KOPT-K1 (cell line): ENCODE results near the gene TXNRD3.
"Not testable (repeated sequence)": the region's sequence is repeated elsewhere in the genome, so short reads cannot be mapped to it uniquely, and the experiment has no call there.

Source experiments
- H3K27ac ChIP-seq: fragments of 200-600 bp; sonication (generic); 2 replicates; pipeline ENCODE4 v1.5.1; 2016; ENCODE audit warnings: antibody characterized with exemption, mild to moderate bottlenecking, low read depth, low read length; ENCODE audit not compliant: poor library complexity, severe bottlenecking
- H3K36me3 ChIP-seq: fragments of 200-600 bp; sonication (generic); 2 replicates; pipeline ENCODE4 v1.5.1; 2017; ENCODE audit warnings: antibody characterized with exemption, mild to moderate bottlenecking, low read length, moderate library complexity; ENCODE audit not compliant: insufficient read depth
- H3K9me3 ChIP-seq: fragments of 200-600 bp; sonication (generic); 2 replicates; pipeline ENCODE4 v1.5.1; 2017; ENCODE audit warnings: antibody characterized with exemption, low read length, mild to moderate bottlenecking; ENCODE audit not compliant: insufficient read depth, poor library complexity, severe bottlenecking

The TXNRD3 gene

DNA sequence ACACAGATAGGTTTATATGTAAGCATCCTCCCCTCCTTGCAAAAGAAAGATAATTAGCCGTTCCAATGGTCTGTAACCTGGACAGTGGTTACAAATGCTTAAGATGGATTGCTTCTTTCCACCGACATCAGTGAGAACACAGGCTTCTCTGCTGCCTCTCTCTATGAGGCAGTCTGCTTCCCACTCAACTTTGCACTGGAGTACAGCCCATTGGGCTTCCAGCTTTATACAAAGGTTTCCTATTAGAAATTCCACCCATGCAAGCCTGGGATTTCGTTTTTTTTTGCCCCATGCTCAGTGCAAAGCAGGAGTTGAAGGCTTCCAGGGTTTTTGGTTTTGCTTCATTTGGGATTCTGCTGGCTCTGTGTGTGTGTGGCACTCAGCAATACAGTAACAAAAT, 48.9 kb downstream of the TXNRD3 start:
- H3K36me3 ChIP-seq: no peaks in the 10 kb centered on the region
- no peak overlapping the region for H3K27ac ChIP-seq
- H3K9me3 ChIP-seq: no peaks in the 10 kb centered on the region

DNA sequence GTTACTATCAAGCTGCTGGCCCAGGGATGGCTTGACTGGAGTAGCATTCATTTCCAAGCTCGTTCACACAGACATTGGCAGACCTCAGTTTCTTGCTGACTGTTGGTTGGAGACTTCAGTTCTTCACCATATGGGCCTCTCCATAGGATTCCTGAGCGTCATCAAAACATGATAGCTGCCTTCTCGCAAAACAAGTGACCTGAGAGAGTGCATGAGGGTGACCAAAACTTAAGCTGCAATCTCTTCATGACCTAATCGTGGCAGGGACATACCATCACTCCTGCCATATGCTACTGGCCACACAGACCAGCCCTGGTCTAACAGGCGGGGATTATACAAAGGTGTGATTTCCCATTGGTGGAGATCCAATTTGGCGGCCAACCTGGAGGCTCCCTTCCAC, 50.2 kb downstream of the TXNRD3 start:
- no peaks in the 10 kb centered on the region for H3K36me3 ChIP-seq

DNA sequence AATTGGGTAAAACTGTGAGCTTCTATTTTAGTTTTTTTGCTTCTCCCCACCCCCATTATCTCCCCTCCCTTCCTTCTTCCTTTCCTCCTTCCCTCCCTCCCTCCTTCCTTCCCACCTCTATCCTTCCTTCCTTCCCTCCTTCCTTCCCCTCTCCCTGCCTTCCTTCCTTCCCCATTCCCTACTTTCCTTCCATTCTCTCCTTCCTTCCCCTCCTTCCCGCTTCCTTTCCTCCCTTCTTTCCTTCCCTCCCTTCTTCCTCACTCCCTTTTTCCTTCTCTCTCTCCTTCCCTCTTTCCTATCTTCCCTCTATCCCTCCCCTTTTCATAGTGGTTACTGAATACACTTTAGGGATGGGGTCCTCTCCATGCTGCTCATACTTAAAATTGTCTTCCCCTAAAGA, 55.8 kb downstream of the TXNRD3 start:
- Histone ChIP-seq H3K27ac (no peak overlapping the region), H3K9me3 (no peaks in the 10 kb centered on the region), H3K36me3 (no peaks in the 10 kb centered on the region)

More for the DNA sequence above, 50.2 kb downstream of the TXNRD3 start:
- Histone ChIP-seq H3K27ac (no peak overlapping the region), H3K9me3 (no peaks in the 10 kb centered on the region)

DNA sequence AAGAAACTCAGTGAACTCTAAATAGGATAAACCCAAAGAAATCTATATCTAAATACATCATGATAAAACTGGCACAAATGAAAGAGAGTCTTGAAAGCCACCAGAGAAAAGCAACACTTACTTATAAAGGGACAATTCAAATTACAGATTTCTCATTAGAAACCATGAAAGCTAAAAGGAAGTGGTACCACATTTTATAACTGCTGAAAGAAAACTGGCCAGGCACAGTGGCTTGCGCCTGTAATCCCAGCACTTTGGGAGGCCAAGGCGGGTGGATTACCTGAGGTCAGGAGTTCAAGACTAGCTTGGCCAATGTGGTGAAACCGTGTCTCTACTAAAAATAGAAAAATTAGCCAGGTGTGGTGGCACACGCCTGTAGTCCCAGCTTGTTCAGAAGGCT, 59.4 kb downstream of the TXNRD3 start:
- H3K36me3 ChIP-seq, H3K9me3 ChIP-seq: not testable (repeated sequence)

DNA sequence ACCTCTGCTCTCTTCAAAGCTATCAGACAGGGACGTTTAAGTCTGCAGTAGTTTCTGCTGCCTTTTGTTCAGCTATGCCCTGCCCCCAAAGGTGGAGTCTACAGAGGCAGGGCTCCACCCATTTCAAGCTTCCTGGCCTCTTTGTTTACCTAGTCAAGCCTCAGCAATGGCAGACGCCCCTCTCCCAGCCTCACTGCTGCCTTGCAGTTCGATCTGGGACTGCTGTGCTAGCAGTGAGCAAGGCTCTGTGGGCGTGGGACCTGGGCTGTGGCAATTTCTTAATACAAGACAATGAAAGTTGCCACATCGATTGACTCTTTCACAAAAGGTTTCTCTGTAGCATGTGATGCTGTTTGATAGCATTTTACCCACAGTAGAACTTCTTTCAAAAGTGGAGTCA, 63.4 kb downstream of the TXNRD3 start:
- H3K27ac ChIP-seq, H3K9me3 ChIP-seq, H3K36me3 ChIP-seq: not testable (repeated sequence)

More for the DNA sequence above, 59.4 kb downstream of the TXNRD3 start:
- not testable (repeated sequence) for H3K27ac ChIP-seq

DNA sequence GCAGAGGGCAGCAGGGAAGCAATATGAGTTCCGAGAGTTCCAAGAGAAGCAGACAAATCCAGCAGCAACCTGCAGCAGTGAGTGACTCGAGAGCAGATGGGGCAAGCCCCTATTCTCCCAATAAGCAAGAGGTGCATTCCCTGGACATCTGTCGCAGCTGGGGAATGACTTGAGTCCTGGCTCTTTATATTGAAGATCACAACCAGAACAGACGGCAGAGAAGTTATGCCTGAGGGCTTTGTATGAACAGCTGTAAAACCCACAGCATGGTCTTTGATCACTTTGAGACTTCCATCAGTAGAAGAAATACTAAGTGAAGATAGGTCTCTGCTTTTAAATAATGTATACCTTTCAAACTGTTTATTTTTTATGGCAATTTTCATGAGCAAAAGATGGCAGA, 72.6 kb downstream of the TXNRD3 start:
- Histone ChIP-seq H3K36me3 (no peaks in the 10 kb centered on the region), H3K9me3 (no peaks in the 10 kb centered on the region), H3K27ac (no peak overlapping the region)

DNA sequence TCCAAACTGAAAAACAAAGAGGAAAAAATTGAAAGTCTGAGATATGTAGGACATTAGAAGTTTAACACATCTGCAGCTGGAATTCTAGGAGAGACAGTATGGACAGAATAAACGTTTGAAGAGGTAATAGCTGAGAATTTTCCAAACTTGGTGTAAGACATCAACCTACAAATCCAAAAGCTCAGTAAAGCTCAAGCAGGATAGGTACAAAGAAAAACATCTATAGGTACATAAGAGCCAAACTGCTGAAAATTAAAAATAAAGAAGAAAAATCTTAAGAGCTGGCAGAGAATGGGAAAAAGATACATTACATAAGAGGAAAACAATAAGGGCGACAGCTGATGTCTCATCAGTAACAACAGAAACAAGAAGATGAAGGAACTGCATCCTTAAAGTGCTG, 73.4 kb downstream of the TXNRD3 start:
- Histone ChIP-seq H3K9me3 (no peaks in the 10 kb centered on the region), H3K27ac (no peak overlapping the region), H3K36me3 (no peaks in the 10 kb centered on the region)

DNA sequence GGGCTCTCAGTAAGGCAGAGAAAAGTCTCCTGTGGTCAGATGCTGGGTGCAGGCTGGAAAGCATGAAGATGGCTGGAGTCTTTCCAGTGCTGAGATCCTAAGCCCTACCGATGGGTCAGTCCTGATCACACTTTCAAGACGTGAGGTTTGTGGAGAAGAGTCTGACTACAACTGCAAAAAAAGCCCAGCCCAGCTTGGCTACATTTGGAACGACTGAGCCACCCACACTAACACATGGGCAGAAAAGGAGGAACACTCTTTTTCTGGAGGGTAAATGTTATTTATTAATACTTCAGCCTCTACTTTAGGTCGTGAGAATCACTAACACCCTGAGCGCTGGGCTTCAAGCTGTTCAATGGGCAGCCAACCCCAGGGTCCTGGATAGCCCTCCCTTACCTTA, 74.2 kb downstream of the TXNRD3 start:
- Histone ChIP-seq H3K9me3 (no peaks in the 10 kb centered on the region), H3K36me3 (no peaks in the 10 kb centered on the region), H3K27ac (no peak overlapping the region)

DNA sequence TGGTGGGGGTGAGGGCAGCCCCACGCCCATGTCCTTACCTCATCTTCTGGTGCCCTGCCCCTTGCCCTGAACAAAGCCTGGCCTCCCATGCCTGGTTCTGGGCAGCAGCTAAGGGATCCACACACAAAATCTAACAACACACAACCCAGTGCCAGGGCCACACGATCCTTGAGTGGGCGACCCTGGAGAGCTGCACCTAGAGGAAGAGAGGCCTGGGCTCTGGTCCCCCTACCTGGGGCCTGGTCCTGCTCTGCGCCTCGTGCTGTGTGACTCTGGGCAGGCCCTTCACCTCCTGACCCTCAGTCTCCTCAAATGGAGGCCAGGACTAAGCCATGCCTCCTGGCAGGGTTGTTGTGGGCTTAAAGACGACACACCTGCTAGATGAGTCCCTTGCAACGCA, 76.2 kb downstream of the TXNRD3 start:
- Histone ChIP-seq H3K36me3 (no peaks in the 10 kb centered on the region), H3K9me3 (no peaks in the 10 kb centered on the region), H3K27ac (no peak overlapping the region)

DNA sequence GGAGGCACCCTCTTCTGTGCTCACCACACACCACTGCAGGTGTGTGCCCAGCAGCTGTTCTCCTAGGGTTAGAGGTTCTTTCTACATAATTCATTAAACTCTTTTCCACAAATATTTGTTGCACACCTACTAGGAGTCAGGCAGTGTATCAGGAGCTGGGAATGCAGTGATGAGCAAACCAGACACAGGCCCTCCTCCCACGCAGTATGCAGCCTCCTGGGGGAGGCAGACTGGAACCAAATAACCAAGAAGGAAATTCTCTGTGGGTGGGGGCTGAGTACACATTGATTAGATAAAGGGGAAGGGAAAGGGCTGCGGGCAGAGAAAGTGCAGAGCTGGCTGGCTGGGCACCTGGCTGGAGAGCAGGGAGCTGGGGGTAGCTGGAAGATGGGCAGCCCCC, 77.7 kb downstream of the TXNRD3 start:
- H3K9me3 ChIP-seq: no peaks in the 10 kb centered on the region
- no peaks in the 10 kb centered on the region for H3K36me3 ChIP-seq
- no peak overlapping the region for H3K27ac ChIP-seq

DNA sequence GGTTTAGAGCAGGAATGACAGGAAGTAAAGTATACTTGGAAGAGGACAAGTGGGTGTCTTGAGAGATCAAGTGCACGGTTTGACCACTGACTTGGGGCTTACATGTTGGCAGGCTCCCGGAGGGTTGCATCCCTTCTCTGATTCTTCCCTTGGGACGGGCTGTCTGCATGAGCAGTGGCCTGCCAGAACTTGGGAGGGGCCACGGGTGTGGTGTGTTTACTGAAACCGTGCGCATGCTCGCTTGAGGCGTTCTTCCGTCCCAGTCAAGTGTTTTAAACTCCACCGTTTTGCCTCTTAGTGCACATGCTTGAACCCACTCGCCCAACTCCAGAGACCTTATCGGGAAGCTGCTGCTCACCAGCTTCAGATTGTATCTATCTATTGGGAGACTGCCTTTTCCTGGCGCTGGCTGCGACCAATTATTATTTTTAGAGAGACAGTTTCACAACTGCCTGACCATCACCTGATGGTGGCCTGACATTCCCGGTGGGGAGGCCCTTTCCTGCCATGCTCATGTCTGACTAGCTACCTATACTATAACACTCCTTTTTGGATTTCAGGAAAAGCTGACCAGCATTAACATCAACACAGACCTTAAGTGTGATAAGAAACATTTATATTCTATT, 81.3 kb downstream of the TXNRD3 start:
- no peaks in the 10 kb centered on the region for H3K36me3 ChIP-seq
- no peaks in the 10 kb centered on the region for H3K9me3 ChIP-seq
- no peak overlapping the region for H3K27ac ChIP-seq

DNA sequence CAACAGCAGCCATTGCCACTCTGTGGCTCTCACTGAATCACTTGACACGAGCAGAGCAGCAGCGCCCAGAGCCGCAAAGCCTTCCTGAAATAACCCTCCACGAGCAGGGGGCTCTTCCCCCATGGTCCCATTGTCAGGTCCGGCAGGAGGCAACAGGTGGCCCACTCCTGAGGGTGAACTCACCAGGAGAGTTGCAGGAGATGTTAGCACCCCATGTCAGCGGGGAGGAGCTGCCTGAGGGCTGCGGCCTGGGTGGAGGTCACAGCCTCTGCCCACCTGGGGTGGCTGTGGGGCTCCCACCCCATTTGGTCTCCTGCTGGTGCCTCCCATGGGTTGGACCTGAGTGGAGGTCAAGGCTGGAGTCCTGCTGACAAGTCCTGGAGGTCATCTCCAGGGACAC, 83.8 kb downstream of the TXNRD3 start:
- no peaks in the 10 kb centered on the region for H3K36me3 ChIP-seq
- no peak overlapping the region for H3K27ac ChIP-seq
- no peaks in the 10 kb centered on the region for H3K9me3 ChIP-seq

DNA sequence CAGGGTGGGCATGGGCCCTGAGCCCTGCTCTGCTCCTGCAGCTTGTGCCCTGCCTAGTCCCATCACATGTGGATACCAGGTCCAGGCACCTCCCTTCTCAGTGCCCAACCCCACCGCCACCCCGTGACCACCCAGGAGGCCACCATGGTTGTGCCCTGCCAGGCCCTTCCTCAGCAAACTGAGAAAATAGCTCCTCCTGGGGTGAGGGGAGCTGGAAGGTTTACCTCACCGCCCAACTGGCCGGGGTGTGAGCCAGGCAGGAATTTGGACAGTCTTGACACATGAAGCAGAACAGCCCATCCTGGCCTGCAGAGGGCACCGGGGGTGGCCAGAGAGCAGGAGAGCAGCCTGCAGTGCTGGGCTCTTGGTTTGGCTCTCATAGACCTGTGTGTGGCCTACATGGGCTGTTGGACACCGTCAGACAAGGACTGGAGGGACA, 84.8 kb downstream of the TXNRD3 start:
- Histone ChIP-seq H3K36me3 (no peaks in the 10 kb centered on the region), H3K9me3 (no peaks in the 10 kb centered on the region)

DNA sequence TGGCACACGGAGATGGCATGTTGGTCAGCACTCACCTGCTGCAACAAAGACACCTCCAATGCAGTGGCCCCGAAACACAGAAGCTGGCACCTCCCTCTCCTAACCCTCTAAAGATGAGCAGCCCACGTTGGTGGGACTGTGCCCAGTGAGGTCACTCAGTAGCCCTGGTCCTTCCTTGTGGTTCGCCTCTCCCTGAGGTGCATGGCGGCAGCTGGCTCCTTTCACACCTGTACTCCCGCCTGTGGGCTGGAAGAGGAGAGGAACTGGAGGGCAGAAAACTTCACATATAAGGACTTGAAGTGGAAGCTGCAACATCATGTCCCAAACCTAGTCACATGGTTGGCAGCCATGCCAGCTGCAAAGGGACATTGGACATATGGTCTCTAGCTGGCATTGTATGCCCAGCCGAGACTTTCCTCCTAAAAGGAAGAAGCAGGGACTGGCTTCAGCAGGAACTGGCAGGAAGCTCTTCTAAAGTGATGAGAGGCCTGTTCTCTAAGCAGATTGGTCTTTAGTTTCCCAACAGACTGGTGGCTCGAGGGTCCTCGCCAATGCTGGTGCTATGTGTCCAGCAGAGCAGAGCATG, 85.4 kb downstream of the TXNRD3 start:
- Histone ChIP-seq H3K9me3 (no peaks in the 10 kb centered on the region), H3K36me3 (no peaks in the 10 kb centered on the region), H3K27ac (no peak overlapping the region)

More for the DNA sequence above, 84.8 kb downstream of the TXNRD3 start:
- no peak overlapping the region for H3K27ac ChIP-seq

DNA sequence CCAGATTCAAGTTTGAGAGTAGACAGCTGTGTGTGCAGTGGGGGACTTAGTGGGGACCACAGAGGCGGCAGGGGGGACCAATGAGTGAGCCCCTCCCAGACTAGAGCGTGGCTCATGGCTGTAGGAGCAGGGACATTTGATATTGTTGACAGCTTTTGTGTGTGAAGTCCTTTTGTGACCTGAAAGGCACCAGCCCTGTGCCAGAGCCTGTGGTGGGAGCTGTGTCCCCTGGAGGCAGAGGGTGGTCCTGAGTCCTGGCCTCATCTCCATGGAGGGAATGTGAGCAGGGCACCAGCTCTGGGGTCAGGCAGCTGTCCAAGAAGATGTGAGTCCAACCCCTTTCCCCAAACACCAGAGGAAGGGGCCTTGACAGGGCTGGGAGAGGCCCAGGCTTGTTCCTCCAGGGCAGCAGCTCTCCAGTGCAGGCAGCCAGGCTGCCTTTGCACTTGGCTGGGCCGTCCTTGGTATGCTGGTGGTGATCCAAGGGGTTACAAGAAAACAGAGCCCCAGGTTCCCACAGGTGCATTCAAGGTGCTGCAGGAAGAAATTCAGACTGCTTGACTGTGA, 86.1 kb downstream of the TXNRD3 start:
- H3K27ac ChIP-seq: no peak overlapping the region
- H3K9me3 ChIP-seq: no peaks in the 10 kb centered on the region
- H3K36me3 ChIP-seq: no peaks in the 10 kb centered on the region
